Neuronal stem cell (in vitro differentiated cells): ENCODE data around the gene TRMT112.
A peak's percentile ranks its signal among the peaks of the same experiment; 100 is the strongest.
"Not testable (repeated sequence)": the region's sequence is repeated elsewhere in the genome, so short reads cannot be mapped to it uniquely, and the experiment has no call there.

Experiments
- DNase-seq: peaks from one replicate; pipeline ENCODE4 v3.0.0-alpha.2; 2013; ENCODE audit warnings: low spot score
- H2AFZ ChIP-seq: one replicate; pipeline ENCODE4 v1.6.1; 2013; ENCODE audit warnings: mild to moderate bottlenecking, low read length, inconsistent platforms
- H2AK5ac ChIP-seq: 2 replicates; pipeline ENCODE4 v1.6.1; 2013; ENCODE audit warnings: low read depth, mild to moderate bottlenecking, inconsistent platforms, low read length, moderate library complexity, mixed read lengths
- H2BK120ac ChIP-seq: 2 replicates; pipeline ENCODE4 v1.6.1; 2013; ENCODE audit warnings: low read depth, mild to moderate bottlenecking, inconsistent platforms, low read length, moderate library complexity, mixed read lengths
- H2BK12ac ChIP-seq: one replicate; pipeline ENCODE4 v1.6.1; 2013; ENCODE audit warnings: low read length, inconsistent platforms
- H2BK15ac ChIP-seq: 2 replicates; pipeline ENCODE4 v1.6.1; 2013; ENCODE audit warnings: mild to moderate bottlenecking, low read length, inconsistent platforms, mixed read lengths
- H2BK5ac ChIP-seq: one replicate; pipeline ENCODE4 v1.6.1; 2013; ENCODE audit warnings: inconsistent platforms, mild to moderate bottlenecking, low read length, moderate library complexity
- H3K14ac ChIP-seq: one replicate; pipeline ENCODE4 v1.6.1; 2013; ENCODE audit warnings: low read length, inconsistent platforms
- H3K18ac ChIP-seq: 2 replicates; pipeline ENCODE4 v1.6.1; 2013; ENCODE audit warnings: low read length, inconsistent platforms
- H3K23ac ChIP-seq: 2 replicates; pipeline ENCODE4 v1.6.1; 2013; ENCODE audit warnings: low read depth, mild to moderate bottlenecking, mixed read lengths, low read length, inconsistent platforms; ENCODE audit not compliant: poor library complexity
- H3K27ac ChIP-seq: replicated peaks from 3 replicates; pipeline ENCODE4 v1.5.1; 2013; ENCODE audit warnings: low read length, inconsistent platforms
- H3K27me3 ChIP-seq, 3 experiments: 2 replicates each; pipeline ENCODE4 v1.6.1; 2013; ENCODE audit warnings: low read length in 3 of 3, mild to moderate bottlenecking in 2 of 3, inconsistent platforms in 1 of 3, low read depth in 1 of 3, mixed read lengths in 1 of 3, moderate library complexity in 1 of 3; ENCODE audit not compliant: control insufficient read depth in 3 of 3, insufficient read depth in 3 of 3
- H3K36me3 ChIP-seq, 2 donors: replicated peaks in 1 of 2; 2 replicates each; pipeline ENCODE4 v1.6.1; 2013; ENCODE audit warnings: low read length in 2 of 2; ENCODE audit not compliant: control insufficient read depth in 2 of 2, insufficient read depth in 2 of 2
- H3K4ac ChIP-seq: 2 replicates; pipeline ENCODE4 v1.6.1; 2013; ENCODE audit warnings: inconsistent platforms, mild to moderate bottlenecking, low read length, moderate library complexity
- H3K4me1 ChIP-seq, 2 donors: 1 replicate in 1 of 2; 2 replicates in 1 of 2; pipeline ENCODE4 v1.6.1; 2013; ENCODE audit warnings: low read length in 2 of 2, low read depth in 1 of 2; ENCODE audit not compliant: control insufficient read depth in 2 of 2, insufficient read depth in 1 of 2
- H3K4me2 ChIP-seq: one replicate; pipeline ENCODE4 v1.6.1; 2013; ENCODE audit warnings: mild to moderate bottlenecking, low read length, inconsistent platforms; ENCODE audit not compliant: insufficient read depth, poor library complexity, severe bottlenecking
- H3K4me3 ChIP-seq, 2 donors: 2 replicates each; pipeline ENCODE4 v1.5.1; 2013; ENCODE audit warnings: low read length in 2 of 2, mild to moderate bottlenecking in 2 of 2, inconsistent platforms in 1 of 2, moderate library complexity in 1 of 2
- H3K79me1 ChIP-seq: one replicate; pipeline ENCODE4 v1.6.1; 2013; ENCODE audit warnings: low read depth, mild to moderate bottlenecking, inconsistent platforms, low read length, moderate library complexity
- H3K9ac ChIP-seq: one replicate; pipeline ENCODE4 v1.6.1; 2013; ENCODE audit warnings: mild to moderate bottlenecking, low read depth, low read length, inconsistent platforms; ENCODE audit not compliant: poor library complexity
- H3K9me3 ChIP-seq, 2 donors: replicated peaks in 1 of 2; 2 replicates each; pipeline versions ENCODE3 to v1.6.1; 2013; ENCODE audit warnings: low read length in 2 of 2, mild to moderate bottlenecking in 2 of 2, inconsistent platforms in 1 of 2, low read depth in 1 of 2, mixed read lengths in 1 of 2, moderate library complexity in 1 of 2; ENCODE audit not compliant: control insufficient read depth in 2 of 2, insufficient read depth in 1 of 2
- H4K8ac ChIP-seq: one replicate; pipeline ENCODE4 v1.6.1; 2013; ENCODE audit warnings: low read depth, mild to moderate bottlenecking, inconsistent platforms, low read length, moderate library complexity
- H4K91ac ChIP-seq: one replicate; pipeline ENCODE4 v1.6.1; 2013; ENCODE audit warnings: low read length, low read depth, mild to moderate bottlenecking, inconsistent platforms; ENCODE audit not compliant: poor library complexity
- WGBS, 2 donors: extraction: QIAGEN DNeasy Blood & Tissue Kit; methylation state at CpG; one replicate each; pipeline ENCODE4 v1.1.7; 2013; ENCODE audit warnings: missing lambda C conversion rate in 2 of 2, mixed read lengths in 1 of 2; ENCODE audit not compliant: insufficient read length in 2 of 2, insufficient replicate concordance in 1 of 2; ENCODE audit errors: extremely low coverage in 2 of 2; 5-methylcytosine and 5-hydroxymethylcytosine counted together

The TRMT112 gene

GRCh38 chr11:64324692-64325469 is 7.5 kb upstream of the TRMT112 start:
- no peak overlapping the region for H3K27ac ChIP-seq
- H2BK15ac ChIP-seq: no peak overlapping the region
- WGBS, 2 donors: no CpG with 5 or more reads among the region's 11 CpGs
- no peak overlapping the region for H3K9ac ChIP-seq
- no peak overlapping the region for H2BK5ac ChIP-seq
- H3K9me3 ChIP-seq: no peaks in the 10 kb centered on the region
- H3K18ac ChIP-seq: no peak overlapping the region
- peaks cover 6 to 22% of the 10 kb centered on the region in 2 donors for H3K36me3 ChIP-seq
- peaks cover 2% of the 10 kb centered on the region for H3K79me1 ChIP-seq
- no peak for DNase-seq
- H2AFZ ChIP-seq: no peak overlapping the region
- no peak overlapping the region for H4K8ac ChIP-seq
- H3K4me2 ChIP-seq: no peak overlapping the region
- H2BK120ac ChIP-seq: no peak overlapping the region
- H3K4me3 ChIP-seq: no peak overlapping the region
- H3K23ac ChIP-seq: no peak overlapping the region
- H3K4ac ChIP-seq: no peak overlapping the region
- no peak overlapping the region for H4K91ac ChIP-seq
- H2AK5ac ChIP-seq: no peak overlapping the region
- no peak overlapping the region for H2BK12ac ChIP-seq
- no peaks in the 10 kb centered on the region for H3K27me3 ChIP-seq
- H3K4me1 ChIP-seq: peaks cover 4 to 5% of the 10 kb centered on the region in 2 donors
- H3K14ac ChIP-seq: no peak overlapping the region

- not testable (repeated sequence) for H3K4me3 ChIP-seq, H3K4ac ChIP-seq, H3K27me3 ChIP-seq, H2BK15ac ChIP-seq, H3K4me1 ChIP-seq, H3K4me2 ChIP-seq, H3K27ac ChIP-seq, H4K8ac ChIP-seq, DNase-seq, H2BK5ac ChIP-seq, H2BK120ac ChIP-seq, H3K9ac ChIP-seq, H4K91ac ChIP-seq, H2AFZ ChIP-seq, H2AK5ac ChIP-seq, H3K23ac ChIP-seq, H3K9me3 ChIP-seq, H3K79me1 ChIP-seq, H3K14ac ChIP-seq
- Histone ChIP-seq H3K36me3 (peaks cover 6 to 22% of the 10 kb centered on the region in 2 donors), H2BK12ac (peak overlapping the region; percentile 54), H3K18ac (peak overlapping the region; percentile 57)
- WGBS, 2 donors: no CpG with 5 or more reads among the region's 4 CpGs
These were observed 6.6 kb upstream of the TRMT112 start for GRCh38 chr11:64323984-64324383.

GRCh38 chr11:64323373-64323772 is 6.0 kb upstream of the TRMT112 start:
- Histone ChIP-seq H3K9me3 (no peaks in the 10 kb centered on the region), H3K18ac (peak overlapping the region; percentile 57), H4K91ac (no peak overlapping the region), H3K4me1 (peaks cover 9 to 11% of the 10 kb centered on the region in 2 donors), H3K23ac (peak overlapping the region; percentile 80), H2BK120ac (no peak overlapping the region), H3K4ac (no peak overlapping the region), H3K9ac (peak overlapping the region; percentile 70), H3K27me3 (no peaks in the 10 kb centered on the region), H2BK12ac (peak overlapping the region; percentile 58), H2BK5ac (no peak overlapping the region), H3K14ac (no peak overlapping the region), H3K4me3 (no peak overlapping the region), H2AFZ (no peak overlapping the region), H3K27ac (no peak overlapping the region), H3K36me3 (peaks cover 6 to 22% of the 10 kb centered on the region in 2 donors), H2BK15ac (no peak overlapping the region), H2AK5ac (peak overlapping the region; percentile 56), H3K79me1 (peaks cover 5% of the 10 kb centered on the region), H3K4me2 (peak overlapping the region; percentile 11), H4K8ac (no peak overlapping the region)
- no peak for DNase-seq
- WGBS, 2 donors: no CpG with 5 or more reads among the region's 5 CpGs

GRCh38 chr11:64322925-64323260 is 5.5 kb upstream of the TRMT112 start:
- DNase-seq: no peak
- Histone ChIP-seq H2BK120ac (no peak overlapping the region), H3K27me3 (no peaks in the 10 kb centered on the region), H3K4ac (no peak overlapping the region), H3K4me2 (no peak overlapping the region), H3K36me3 (peaks cover 6 to 22% of the 10 kb centered on the region in 2 donors), H2BK5ac (no peak overlapping the region), H3K14ac (peak overlapping the region; percentile 89), H3K23ac (no peak overlapping the region), H3K79me1 (peaks cover 5% of the 10 kb centered on the region), H2BK15ac (no peak overlapping the region), H2AK5ac (peak overlapping the region; percentile 25), H3K18ac (no peak overlapping the region), H3K4me1 (peaks cover 9 to 11% of the 10 kb centered on the region in 2 donors), H2AFZ (no peak overlapping the region), H3K4me3 (no peak overlapping the region), H4K91ac (no peak overlapping the region), H2BK12ac (no peak overlapping the region), H3K9ac (peak overlapping the region; percentile 78), H3K27ac (no peak overlapping the region), H4K8ac (no peak overlapping the region), H3K9me3 (no peaks in the 10 kb centered on the region)
- WGBS, 2 donors: no CpG with 5 or more reads among the region's 7 CpGs
